Spleen (tissue), 11 donors: ENCODE measurements around the gene ITPKC. TPM values are rescaled to one million over a fixed set of nuclear protein-coding genes. Genes with fewer than 3 reads are reported as not detected.

Experiments
- DNase-seq: peaks from one replicate; pipeline ENCODE4 v3.0.0-alpha.2; 2020
- H3K27ac ChIP-seq, 8 donors: fragments of 200-600 bp; sonication (generic) in 7 of 8; 1 replicate in 4 of 8; 2 replicates in 4 of 8; pipeline versions ENCODE4 v1.5.0 to v1.8.0; 2016 to 2021; ENCODE audit warnings: inconsistent platforms in 4 of 8, mild to moderate bottlenecking in 4 of 8, moderate library complexity in 1 of 8
- H3K27me3 ChIP-seq, 7 donors: fragments of 200-600 bp; sonication (generic) in 6 of 7; replicated peaks in 1 of 7; 1 replicate in 4 of 7; 2 replicates in 3 of 7; pipeline versions ENCODE4 v1.5.0 to v1.8.0; 2016 to 2021; ENCODE audit warnings: inconsistent platforms in 3 of 7, mild to moderate bottlenecking in 1 of 7
- H3K36me3 ChIP-seq, 6 donors: fragments of 200-600 bp; sonication (generic) in 5 of 6; 1 replicate in 4 of 6; 2 replicates in 2 of 6; pipeline versions ENCODE4 v1.5.0 to v1.8.0; 2016 to 2021; ENCODE audit warnings: inconsistent platforms in 2 of 6
- H3K4me1 ChIP-seq, 6 donors: fragments of 200-600 bp; sonication (generic) in 5 of 6; 1 replicate in 3 of 6; 2 replicates in 3 of 6; pipeline versions ENCODE4 v1.5.0 to v1.8.0; 2016 to 2021; ENCODE audit warnings: inconsistent platforms in 3 of 6
- H3K4me3 ChIP-seq, 8 donors: fragments of 200-600 bp; sonication (generic) in 7 of 8; 1 replicate in 4 of 8; 2 replicates in 4 of 8; pipeline versions ENCODE4 v1.5.0 to v1.8.0; 2016 to 2021; ENCODE audit warnings: inconsistent platforms in 4 of 8, mild to moderate bottlenecking in 4 of 8, moderate library complexity in 2 of 8
- H3K9me3 ChIP-seq, 8 donors: fragments of 200-600 bp; sonication (generic) in 7 of 8; 1 replicate in 4 of 8; 2 replicates in 4 of 8; pipeline versions ENCODE4 v1.5.0 to v1.8.0; 2016 to 2021; ENCODE audit warnings: inconsistent platforms in 4 of 8
- CTCF ChIP-seq, 11 experiments: fragments of 200-600 bp in 7 of 11; fragments of 450-650 bp in 4 of 11; sonication (generic) in 4 of 11; IDR thresholded peaks in 8 of 11; conservative IDR thresholded peaks in 3 of 11; 1 replicate in 7 of 11; 2 replicates in 4 of 11; pipeline versions ENCODE4 v1.4.0 to v1.8.0; 2016 to 2021; ENCODE audit warnings: antibody characterized with exemption in 11 of 11, inconsistent platforms in 4 of 11, mild to moderate bottlenecking in 1 of 11
- POLR2A ChIP-seq, 3 donors: fragments of 450-650 bp; IDR thresholded peaks; one replicate each; pipeline ENCODE4 v1.5.1; 2017; ENCODE audit warnings: antibody characterized with exemption in 3 of 3, mild to moderate bottlenecking in 1 of 3
- POLR2AphosphoS5 ChIP-seq, 3 donors: sonication (generic); formaldehyde crosslinking; IDR thresholded peaks; one replicate each; pipeline ENCODE4 v1.5.1; 2017; ENCODE audit warnings: antibody characterized with exemption in 3 of 3
- WGBS, 5 donors: extraction: QIAGEN DNeasy Blood & Tissue Kit in 3 of 5; methylation state at CpG; one replicate each; pipeline versions ENCODE4 v1.1.5 to v1.1.7; 2013 to 2018; 5-methylcytosine and 5-hydroxymethylcytosine counted together
- intact Hi-C: fragments of 100-400 bp; cut with DNase I; formaldehyde crosslinking; loops from one replicate; pipeline ENCODE4 v1.15.0; 2023; ENCODE audit warnings: low total_unique reads
- polyA plus RNA-seq, 3 donors: library from polyadenylated mRNA; stranded (reverse); fragments of 200-250 nt; gene quantifications; one replicate each; pipeline ENCODE4 v1.2.1, GENCODE V29; 2013
- total RNA-seq, 7 donors: library from RNA; depleted of rRNA in 3 of 7; stranded (reverse); fragments of >200 nt in 3 of 7; fragmentation: NEBNext Ultra II Directional in 4 of 7; extraction: Animal tissue kit (Norgen Biotek cat#: 25700) in 4 of 7; gene quantifications; one replicate each; pipeline versions ENCODE4 v1.1.0 to v1.2.1, GENCODE V29; 2016 to 2021
- donor health status: healthy with polysubstance abuse.
- donor health status: DM: no; HTN: no; CAD: no; lungs with moderate emphysema.
- donor health status: DM: no; HTN: no; CAD: no.
- donor health status: Bipolar disorder and iron deficiency.
- donor health status: healthy.
- donor health status: DM: no; HTN: no; CAD: no.
- donor health status: DM: yes; HTN: yes; CAD: no.

ITPKC gene
- total and polyA plus RNA-seq, 10 donors: 6.8 to 39.2 (median 15.2) TPM

GRCh38 chr19:40747536-40747935 is 30.6 kb downstream of the ITPKC start:
- 88 to 96% (median 91%) methylated on average over 7 of the region's 7 CpGs for WGBS, 5 donors
- H3K27ac ChIP-seq: peak overlapping the region in 2 of 8 donors; percentile 95 to 96
- H3K4me3 ChIP-seq: no peak overlapping the region
- DNase-seq: no peak
- H3K27me3 ChIP-seq: no peaks in the 10 kb centered on the region
- TF ChIP-seq POLR2A (IDR thresholded peaks at IDR 0.05): no peak
- no peak for TF ChIP-seq POLR2AphosphoS5 (IDR thresholded peaks at IDR 0.05)
- no peak for TF ChIP-seq CTCF (IDR thresholded peaks at IDR 0.05 in 8 of 11, conservative IDR thresholded peaks at IDR 0.05 in 3 of 11)
- H3K9me3 ChIP-seq: no peaks in the 10 kb centered on the region
- peaks cover 8 to 63% (median 39%) of the 10 kb centered on the region in 6 donors for H3K4me1 ChIP-seq
- intact Hi-C loops: no loop called here
- peaks cover 0 to 12% (median 0%) of the 10 kb centered on the region in 6 donors for H3K36me3 ChIP-seq

GRCh38 chr19:40750058-40750873 is 33.4 kb downstream of the ITPKC start, which contains the start of gene ACTMAP:
Gene ACTMAP, minus strand, starts transcription at chr19:40750477. Its CDS starts 674 bp downstream, at chr19:40749803.
- Histone ChIP-seq H3K27me3 (no peaks in the 10 kb centered on the region), H3K4me3 (peak within 1 kb of the TSS; percentile 60 to 93 (median 74)), H3K9me3 (no peaks in the 10 kb centered on the region), H3K4me1 (peaks cover 32 to 77% (median 57%) of the 10 kb centered on the region in 6 donors), H3K27ac (peak within 1 kb of the TSS; percentile 93 to 97 (median 96)), H3K36me3 (peaks cover 0 to 14% (median 0%) of the 10 kb centered on the region in 6 donors)
- intact Hi-C loops: loop anchor here (10.0 kb wide), 1 partner anchor 55 kb away; no protein-coding TSS in a partner anchor
- 1% methylated on average over 43 of the region's 43 CpGs for WGBS, 5 donors
- peak; percentile 99 for DNase-seq
- TF ChIP-seq POLR2A (IDR thresholded peaks at IDR 0.05) (peak in 2 of 3 donors; percentile 40 to 46), CTCF (IDR thresholded peaks at IDR 0.05 in 8 of 11, conservative IDR thresholded peaks at IDR 0.05 in 3 of 11) (peak in 2 of 11 experiments; percentile 6 to 40), POLR2AphosphoS5 (IDR thresholded peaks at IDR 0.05) (peak in 2 of 3 donors; percentile 81 to 93)

- no peaks in the 10 kb centered on the region for H3K27me3 ChIP-seq
- intact Hi-C loops: loop anchor here (10.0 kb wide), 1 partner anchor 54 kb away; no protein-coding TSS in a partner anchor
- TF ChIP-seq CTCF (IDR thresholded peaks at IDR 0.05 in 8 of 11, conservative IDR thresholded peaks at IDR 0.05 in 3 of 11) (peak in 1 of 11 experiments; percentile 11), POLR2AphosphoS5 (IDR thresholded peaks at IDR 0.05) (peak; percentile 93 to 98 (median 97)), POLR2A (IDR thresholded peaks at IDR 0.05) (peak; percentile 52 to 86 (median 66))
- 0 to 1% (median 0%) methylated on average over 46 of the region's 46 CpGs for WGBS, 5 donors
- peaks cover 0 to 21% (median 5%) of the 10 kb centered on the region in 6 donors for H3K36me3 ChIP-seq
- peak within 1 kb of the TSS; percentile 60 to 93 (median 74) for H3K4me3 ChIP-seq
- H3K9me3 ChIP-seq: no peaks in the 10 kb centered on the region
- H3K4me1 ChIP-seq: peaks cover 40 to 77% (median 60%) of the 10 kb centered on the region in 6 donors
- H3K27ac ChIP-seq: peak within 1 kb of the TSS; percentile 93 to 97 (median 96)
- peak; percentile 96 for DNase-seq
Observed at GRCh38 chr19:40750874-40751537, 34.1 kb downstream of the ITPKC start, which contains the start of gene SNRPA. Gene SNRPA, plus strand, starts transcription at chr19:40751203. Its CDS starts 206 bp downstream, at chr19:40751409.
